Measurements from ENCODE around the gene LIG3. TPM values are rescaled to one million over a fixed set of nuclear protein-coding genes. Genes with fewer than 3 reads are reported as not detected.
A peak's percentile ranks its signal among the peaks of the same experiment; 100 is the strongest.
"Not testable (repeated sequence)": the region's sequence is repeated elsewhere in the genome, so short reads cannot be mapped to it uniquely, and the experiment has no call there.

The LIG3 gene
- total RNA-seq, 1 donor = 31.0 TPM

GRCh38 chr17:35021520-35022380 lies 41.4 kb downstream of the LIG3 start:
- peak; percentile 8 for DNase-seq (ENCODE audit: low read depth)
- no peak for TF ChIP-seq CTCF (IDR thresholded peaks at IDR 0.05; ENCODE audit: insufficient read depth, low read length)
- no peak overlapping the region for H3K4me3 ChIP-seq (ENCODE audit: low read depth, low read length)

GRCh38 chr17:35022536-35023063 lies 42.3 kb downstream of the LIG3 start:
- no peak overlapping the region for H3K4me3 ChIP-seq (ENCODE audit: low read depth, low read length)
- TF ChIP-seq CTCF (IDR thresholded peaks at IDR 0.05; ENCODE audit: insufficient read depth, low read length) = peak; percentile 61
- DNase-seq (ENCODE audit: low read depth) = peak; percentile 88

- TF ChIP-seq CTCF (IDR thresholded peaks at IDR 0.05; ENCODE audit: insufficient read depth, low read length) = no peak
- DNase-seq (ENCODE audit: low read depth) = no peak
- no peak overlapping the region for H3K4me3 ChIP-seq (ENCODE audit: low read depth, low read length)
Observed at GRCh38 chr17:35023538-35023937, 43.2 kb downstream of the LIG3 start.

- TF ChIP-seq CTCF (IDR thresholded peaks at IDR 0.05; ENCODE audit: insufficient read depth, low read length) = no peak
- no peak for DNase-seq (ENCODE audit: low read depth)
- no peak overlapping the region for H3K4me3 ChIP-seq (ENCODE audit: low read depth, low read length)
Observed at GRCh38 chr17:35025541-35025940, 45.2 kb downstream of the LIG3 start.

GRCh38 chr17:35028097-35028496 lies 47.8 kb downstream of the LIG3 start:
- not testable (repeated sequence) for DNase-seq (ENCODE audit: low read depth); H3K4me3 ChIP-seq (ENCODE audit: low read depth, low read length)

- no peak overlapping the region for H3K4me3 ChIP-seq (ENCODE audit: low read depth, low read length)
- no peak for TF ChIP-seq CTCF (IDR thresholded peaks at IDR 0.05; ENCODE audit: insufficient read depth, low read length)
- DNase-seq (ENCODE audit: low read depth) = peak; percentile 44
Observed at GRCh38 chr17:35028531-35029262, 48.4 kb downstream of the LIG3 start.

GRCh38 chr17:35030780-35031179 lies 50.5 kb downstream of the LIG3 start:
- H3K4me3 ChIP-seq (ENCODE audit: low read depth, low read length) = no peak overlapping the region
- no peak for TF ChIP-seq CTCF (IDR thresholded peaks at IDR 0.05; ENCODE audit: insufficient read depth, low read length)
- DNase-seq (ENCODE audit: low read depth) = no peak

Measured in fibroblast of the aortic adventitia (primary cell).